K562 (cell line): ENCODE results near the gene KCNC4. TPM values are rescaled to one million over a fixed set of nuclear protein-coding genes. Genes with fewer than 3 reads are reported as not detected.

Experiments used
- BDP1 ChIP-seq: IDR thresholded peaks from 3 replicates; pipeline ENCODE4 v1.6.1; 2011; ENCODE audit not compliant: insufficient read length, insufficient read depth
- CTCF ChIP-seq, 3 experiments: IDR thresholded peaks in 2 of 3; conservative IDR thresholded peaks in 1 of 3; 2 replicates each; pipeline ENCODE4 v1.5.1; 2011 to 2012; ENCODE audit warnings: low read length in 3 of 3, mild to moderate bottlenecking in 3 of 3, control low read depth in 2 of 3, improper control_type of control experiment in 1 of 3, inconsistent platforms in 1 of 3, low read depth in 1 of 3, mixed read lengths in 1 of 3, moderate library complexity in 1 of 3; ENCODE audit not compliant: insufficient read depth in 2 of 3
- DEAF1 ChIP-seq: fragments of 450-650 bp; formaldehyde crosslinking; IDR thresholded peaks from 2 replicates; pipeline ENCODE4 v1.4.0; 2020; ENCODE audit warnings: mild to moderate bottlenecking, moderate library complexity
- EP400 ChIP-seq: fragments of 450-650 bp; IDR thresholded peaks from 2 replicates; pipeline ENCODE4 v1.6.1; 2017; ENCODE audit warnings: antibody characterized with exemption, mild to moderate bottlenecking, moderate library complexity
- ETV1 ChIP-seq: fragments of 450-650 bp; conservative IDR thresholded peaks from 2 replicates; pipeline ENCODE4 v1.6.1; 2016; ENCODE audit warnings: missing genetic modification characterization, control low read depth, low read depth, missing compliant biosample characterization
- ETV6 ChIP-seq, 3 experiments: fragments of 150-350 bp in 1 of 3; sonication (generic) in 1 of 3; formaldehyde crosslinking in 1 of 3; IDR thresholded peaks; 2 replicates each; pipeline versions ENCODE4 v1.6.1 to v1.8.0; 2014 to 2022; ENCODE audit warnings: borderline replicate concordance in 2 of 3, low read depth in 2 of 3, antibody characterized with exemption in 1 of 3, low read length in 1 of 3, mild to moderate bottlenecking in 1 of 3, missing genetic modification reagents in 1 of 3
- HDAC8 ChIP-seq: fragments of 450-650 bp; IDR thresholded peaks from 2 replicates; pipeline ENCODE4 v1.6.1; 2016; ENCODE audit warnings: mild to moderate bottlenecking, missing genetic modification characterization, moderate library complexity, missing compliant biosample characterization
- HNRNPL ChIP-seq: fragments of 200-400 bp; formaldehyde crosslinking; IDR thresholded peaks from 2 replicates; pipeline ENCODE4 v1.6.1; 2017; ENCODE audit warnings: low read depth, mild to moderate bottlenecking, low read length
- KDM4B ChIP-seq, 2 experiments: fragments of 450-650 bp in 1 of 2; sonication (generic) in 1 of 2; IDR thresholded peaks; 2 replicates each; pipeline ENCODE4 v1.6.1; 2016 to 2017; ENCODE audit warnings: borderline replicate concordance in 2 of 2, antibody characterized with exemption in 1 of 2, low read depth in 1 of 2, mild to moderate bottlenecking in 1 of 2
- NCOA2 ChIP-seq, 2 experiments: fragments of 450-650 bp; IDR thresholded peaks; 2 replicates each; pipeline ENCODE4 v1.6.1; 2018; ENCODE audit warnings: mild to moderate bottlenecking in 2 of 2, moderate library complexity in 1 of 2; ENCODE audit not compliant: partially characterized antibody in 2 of 2
- RB1 ChIP-seq: fragments of 450-650 bp; IDR thresholded peaks from 2 replicates; pipeline ENCODE4 v1.6.1; 2017; ENCODE audit warnings: low read depth, mild to moderate bottlenecking
- RFX1 ChIP-seq: fragments of 450-650 bp; IDR thresholded peaks from 2 replicates; pipeline ENCODE4 v1.6.1; 2016; ENCODE audit warnings: mild to moderate bottlenecking, moderate library complexity
- TGIF2 ChIP-seq: sonication (generic); formaldehyde crosslinking; IDR thresholded peaks from 2 replicates; pipeline ENCODE4 v1.8.1; 2022; ENCODE audit warnings: mild to moderate bottlenecking, missing genetic modification reagents, moderate library complexity
- TRIM25 ChIP-seq: fragments of 450-650 bp; IDR thresholded peaks from 2 replicates; pipeline ENCODE4 v1.7.0; 2016; ENCODE audit warnings: borderline replicate concordance
- ZKSCAN1 ChIP-seq: fragments of 150-350 bp; IDR thresholded peaks from 2 replicates; pipeline ENCODE4 v1.6.1; 2016; ENCODE audit warnings: low read depth, low read length
- ZNF121 ChIP-seq: sonication (generic); formaldehyde crosslinking; conservative IDR thresholded peaks from 2 replicates; pipeline ENCODE4 v1.8.0; 2022; ENCODE audit warnings: missing genetic modification reagents
- ZNF280B ChIP-seq: fragments of 250-450 bp; sonication (Bioruptor Pico); IDR thresholded peaks from 2 replicates; pipeline ENCODE4 v1.5.1; 2021; ENCODE audit warnings: mild to moderate bottlenecking
- ZNF316 ChIP-seq: fragments of 450-650 bp; IDR thresholded peaks from 2 replicates; pipeline ENCODE4 v1.6.1; 2016
- ZNF76 ChIP-seq: fragments of 250-450 bp; sonication (Bioruptor Pico); IDR thresholded peaks from 2 replicates; pipeline ENCODE4 v1.4.0; 2020; ENCODE audit warnings: mild to moderate bottlenecking, moderate library complexity, borderline replicate concordance
- ZNF785 ChIP-seq: fragments of 250-450 bp; sonication (Bioruptor Pico); IDR thresholded peaks from 2 replicates; pipeline ENCODE4 v1.4.0; 2020; ENCODE audit warnings: mild to moderate bottlenecking
- polyA plus RNA-seq, 8 experiments: library from polyadenylated mRNA; depleted of rRNA in 4 of 8; stranded (reverse) in 5 of 8; unstranded in 3 of 8; fragments of >200 nt; fragmentation: Nextera tagmentation in 2 of 8; fragmentation: Illumina TruSeq in 1 of 8; extraction: Ambion mirVana in 2 of 8; extraction: Trizol in 1 of 8; gene quantifications; 2 replicates each; pipeline versions ENCODE4 v1.2.1 to v1.2.3, GENCODE V29; 2011 to 2014; ENCODE audit warnings: inconsistent platforms in 1 of 8, missing spikeins in 1 of 8
- total RNA-seq, 7 experiments: library from RNA; depleted of rRNA in 6 of 7; stranded (reverse); fragments of >200 nt in 6 of 7; fragmentation: Illumina TruSeq in 2 of 7; extraction: Trizol in 2 of 7; gene quantifications; 2 replicates each; pipeline versions ENCODE4 v1.2.1 to v1.2.3, GENCODE V29; 2011 to 2021; ENCODE audit warnings: low replicate concordance in 1 of 7

KCNC4 gene
- total and polyA plus RNA-seq, 9 of the 15 experiments (the other 6 are each of a cell fraction or from before 2014, with no cell fraction given): 0.07 to 1.8 (median 0.73) TPM

- no peak for TF ChIP-seq ZNF280B
- no peak for TF ChIP-seq TRIM25
- TF ChIP-seq ZNF121 (CRISPR knock-in tag): no peak
- peak; percentile 88 to 96 (median 94) for TF ChIP-seq CTCF (IDR thresholded peaks at IDR 0.05 in 2 of 3, conservative IDR thresholded peaks at IDR 0.05 in 1 of 3; ENCODE audit: insufficient read depth in 2 of 3, low read depth in 1 of 3, low read length in 3 of 3)
- no peak for TF ChIP-seq HNRNPL
- TF ChIP-seq HDAC8 (tag): no peak
- TF ChIP-seq ZKSCAN1: no peak
- TF ChIP-seq NCOA2 (IDR thresholded peaks at IDR 0.05; ENCODE audit: partially characterized antibody in 2 of 2): no peak
- TF ChIP-seq EP400: no peak
- TF ChIP-seq ZNF785 (CRISPR knock-in tag): no peak
- TF ChIP-seq TGIF2 (CRISPR knock-in tag): no peak
- no peak for TF ChIP-seq ETV1 (tag)
- no peak for TF ChIP-seq ZNF76 (CRISPR knock-in tag)
- 0 out of 2 replicates have a peak, but pooled peaks have one; percentile 13 for TF ChIP-seq RB1
- no peak for TF ChIP-seq KDM4B (IDR thresholded peaks at IDR 0.05; ENCODE audit: borderline replicate concordance in 2 of 2, low read depth in 1 of 2)
- 0 out of 2 replicates have a peak, but pooled peaks have one; percentile 13 for TF ChIP-seq ZNF316
- no peak for TF ChIP-seq RFX1
- no peak for TF ChIP-seq ETV6 (IDR thresholded peaks at IDR 0.05; ENCODE audit: borderline replicate concordance in 1 of 2, low read depth in 2 of 2, low read length in 1 of 2)
- no peak for TF ChIP-seq ETV6 (CRISPR knock-in tag; IDR thresholded peaks at IDR 0.05; ENCODE audit: borderline replicate concordance)
- no peak for TF ChIP-seq BDP1
- peak; percentile 31; the same call in 1 of the 2 replicates for TF ChIP-seq DEAF1 (CRISPR knock-in tag)
Observed at GRCh38 chr1:110196917-110197765, 13.0 kb upstream of the KCNC4 start (continued).
